Aorta (tissue), 4 donors: ENCODE data around the gene RFPL4A. TPM values are rescaled to one million over a fixed set of nuclear protein-coding genes. Genes with fewer than 3 reads are reported as not detected.

ENCODE experiments used
- polyA plus RNA-seq, 2 donors: library from polyadenylated mRNA; stranded (reverse); fragments of 200-250 nt; gene quantifications; one replicate each; pipeline ENCODE4 v1.2.3, GENCODE V29; 2013
- total RNA-seq, 2 donors: library from RNA; stranded (reverse); fragmentation: NEBNext Ultra II Directional; extraction: Animal tissue kit (Norgen Biotek cat#: 25700); gene quantifications; one replicate each; pipeline ENCODE4 v1.2.1, GENCODE V29; 2021
- donor health status: healthy with polysubstance abuse.
- donor health status: Bipolar disorder and iron deficiency.
- donor health status: DM: no; HTN: no; CAD: no.
- donor health status: DM: yes; HTN: yes; CAD: no.

RFPL4A gene
- total and polyA plus RNA-seq, 4 donors: not detected

Other genes with a start within 250 kb of the RFPL4A start
- gene SBK2, start 222.0 kb upstream of the RFPL4A start, total RNA-seq: not detected
- not detected for gene SBK2, start 222.0 kb upstream of the RFPL4A start, polyA plus RNA-seq
- gene SBK3, start 213.6 kb upstream of the RFPL4A start, total RNA-seq: under 1 TPM in 1 of 2 donors, not detected in 1; 0.48 TPM
- gene SBK3, start 213.6 kb upstream of the RFPL4A start, polyA plus RNA-seq: not detected
- 10 to 100 TPM; 12.9 to 13.1 TPM for gene ZNF579, start 178.2 kb upstream of the RFPL4A start, total RNA-seq
- 10 to 100 TPM in 1 of 2 donors, under 1 TPM in 1; 0.63 to 12.6 TPM for gene ZNF579, start 178.2 kb upstream of the RFPL4A start, polyA plus RNA-seq
- gene FIZ1, start 159.6 kb upstream of the RFPL4A start, total RNA-seq: 10 to 100 TPM; 12.7 to 13.2 TPM
- gene FIZ1, start 159.6 kb upstream of the RFPL4A start, polyA plus RNA-seq: 10 to 100 TPM in 1 of 2 donors, 1 to 10 TPM in 1; 2.8 to 12.6 TPM
- 10 to 100 TPM; 13.2 to 17.3 TPM for gene ZNF524, start 158.8 kb upstream of the RFPL4A start, total RNA-seq
- 10 to 100 TPM; 13.4 to 38.8 TPM for gene ZNF524, start 158.8 kb upstream of the RFPL4A start, polyA plus RNA-seq
- 10 to 100 TPM; 13.4 to 16.4 TPM for gene ZNF865, start 153.4 kb upstream of the RFPL4A start, total RNA-seq
- 1 to 10 TPM; 1.1 to 5.7 TPM for gene ZNF865, start 153.4 kb upstream of the RFPL4A start, polyA plus RNA-seq
- 1 to 10 TPM; 5.1 to 5.3 TPM for gene ZNF784, start 134.5 kb upstream of the RFPL4A start, total RNA-seq
- gene ZNF784, start 134.5 kb upstream of the RFPL4A start, polyA plus RNA-seq: 10 to 100 TPM in 1 of 2 donors, 1 to 10 TPM in 1; 4.8 to 27.2 TPM
- 10 to 100 TPM; 42.9 to 43.7 TPM for gene ZNF580, start 118.1 kb upstream of the RFPL4A start, total RNA-seq
- gene ZNF580, start 118.1 kb upstream of the RFPL4A start, polyA plus RNA-seq: 10 to 100 TPM; 13.3 to 79.6 TPM
- gene ZNF581, start 115.4 kb upstream of the RFPL4A start, total RNA-seq: 10 to 100 TPM; 11.0 to 19.4 TPM
- 10 to 100 TPM; 15.8 to 23.8 TPM for gene ZNF581, start 115.4 kb upstream of the RFPL4A start, polyA plus RNA-seq
- 10 to 100 TPM in 1 of 2 donors, 1 to 10 TPM in 1; 7.2 to 11.0 TPM for gene CCDC106, start 110.9 kb upstream of the RFPL4A start, total RNA-seq
- 10 to 100 TPM; 10.0 to 19.0 TPM for gene CCDC106, start 110.9 kb upstream of the RFPL4A start, polyA plus RNA-seq
- 100 to 1,000 TPM; 113 to 129 TPM for gene U2AF2, start 104.1 kb upstream of the RFPL4A start, total RNA-seq
- gene U2AF2, start 104.1 kb upstream of the RFPL4A start, polyA plus RNA-seq: 10 to 100 TPM; 40.6 to 66.3 TPM
- 10 to 100 TPM; 74.7 to 87.8 TPM for gene EPN1, start 83.9 kb upstream of the RFPL4A start, total RNA-seq
- 10 to 100 TPM; 66.8 to 68.5 TPM for gene EPN1, start 83.9 kb upstream of the RFPL4A start, polyA plus RNA-seq
- not detected for gene NLRP9, start 20.7 kb upstream of the RFPL4A start, total RNA-seq
- gene NLRP9, start 20.7 kb upstream of the RFPL4A start, polyA plus RNA-seq: not detected
- not detected for gene RFPL4AL1, start 10.0 kb downstream of the RFPL4A start, total RNA-seq
- not detected for gene RFPL4AL1, start 10.0 kb downstream of the RFPL4A start, polyA plus RNA-seq
- gene NLRP11, start 72.9 kb downstream of the RFPL4A start, total RNA-seq: not detected
- gene NLRP11, start 72.9 kb downstream of the RFPL4A start, polyA plus RNA-seq: not detected
- not detected for gene NLRP4, start 77.4 kb downstream of the RFPL4A start, total RNA-seq
- not detected for gene NLRP4, start 77.4 kb downstream of the RFPL4A start, polyA plus RNA-seq
- not detected for gene NLRP13, start 173.2 kb downstream of the RFPL4A start, total RNA-seq
- not detected for gene NLRP13, start 173.2 kb downstream of the RFPL4A start, polyA plus RNA-seq
- gene NLRP8, start 188.7 kb downstream of the RFPL4A start, total RNA-seq: not detected
- gene NLRP8, start 188.7 kb downstream of the RFPL4A start, polyA plus RNA-seq: not detected
- not detected for gene NLRP5, start 227.7 kb downstream of the RFPL4A start, total RNA-seq
- not detected for gene NLRP5, start 227.7 kb downstream of the RFPL4A start, polyA plus RNA-seq